ENCODE results near the gene ZMYND8. TPM values are rescaled to one million over a fixed set of nuclear protein-coding genes. Genes with fewer than 3 reads are reported as not detected.

Gene ZMYND8
- total and polyA plus RNA-seq, 2 of the 4 experiments (the other 2 are of a cell fraction) = 24.0 to 28.2 TPM

DNA sequence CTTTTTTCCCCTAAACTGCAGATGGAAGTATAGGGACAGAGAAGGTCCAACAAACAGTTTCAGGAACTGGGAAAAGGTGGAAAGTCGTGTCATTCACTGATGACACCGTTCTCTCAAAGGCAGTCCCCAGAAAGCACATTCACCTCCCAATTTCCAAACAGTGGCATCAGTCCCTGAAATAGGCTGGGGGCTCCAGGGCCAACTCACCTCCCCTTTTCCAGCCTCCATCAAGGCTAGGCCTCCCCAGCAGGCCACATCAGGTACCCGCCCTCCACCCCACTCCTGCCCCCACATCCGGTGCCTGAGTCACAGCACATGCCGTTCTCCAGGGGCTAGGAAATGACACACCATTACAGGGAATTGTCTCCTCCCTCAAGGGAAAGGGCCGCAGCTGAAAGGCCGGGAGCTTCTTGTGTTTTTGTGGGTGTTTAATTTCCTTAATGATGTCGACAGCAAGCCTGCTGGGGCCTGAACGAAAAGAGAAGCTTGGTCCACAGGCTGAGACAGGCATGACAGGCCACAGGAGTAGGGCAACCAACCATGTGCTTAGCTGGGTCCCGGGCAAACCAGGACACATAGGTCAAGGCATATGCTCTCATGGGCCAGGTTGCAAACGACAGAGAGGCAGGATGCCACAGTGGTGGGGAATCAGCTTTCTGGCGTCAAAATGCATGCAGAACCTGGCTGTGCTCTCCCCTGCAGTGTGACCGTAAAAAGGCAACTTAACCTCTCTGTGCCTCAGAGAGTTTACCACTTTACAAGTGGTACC is 39.2 kb downstream of the ZMYND8 start:
- H3K56ac ChIP-seq (ENCODE audit: extremely low read depth, insufficient read depth, low read length) = peak overlapping the region; percentile 97
- ATAC-seq (ENCODE audit: low read depth) (peak; percentile 63), DNase-seq (peak; percentile 98)
- BruUV-seq (replicated peaks) = TSS peak; percentile 12
- peak overlapping the region; percentile 14; the same call in 1 of the 2 replicates for H3K4me2 ChIP-seq (ENCODE audit: low read depth, low read length)
- H3K27ac ChIP-seq (ENCODE audit: insufficient read depth, low read length) = peak overlapping the region; percentile 95
- peak overlapping the region; percentile 99 for H2BK5ac ChIP-seq (ENCODE audit: low read depth, low read length, poor library complexity, severe bottlenecking)
- no peak overlapping the region for H3K4me3 ChIP-seq (ENCODE audit: insufficient read depth, low read depth, low read length)
- H2AFZ ChIP-seq (replicated peaks; ENCODE audit: low read length, poor library complexity) = peak overlapping the region; percentile 37
- CTCF ChIA-PET = interaction anchor here (0.6 to 2.9 kb wide), 5 partner anchors 9 to 67 kb away, joined by 3 to 17 read pairs (median 3); no protein-coding TSS in a partner anchor
- H3K18ac ChIP-seq (ENCODE audit: low read depth, low read length) = peak overlapping the region; percentile 97
- H3K9me1 ChIP-seq (ENCODE audit: insufficient read depth, low read length) = peaks cover 19% of the 10 kb centered on the region
- peak overlapping the region; percentile 98 for H2BK120ac ChIP-seq (ENCODE audit: low read depth, low read length)
- peak overlapping the region; percentile 100 for H2AK5ac ChIP-seq (ENCODE audit: low read depth, low read length)
- peak overlapping the region; percentile 98 for H2BK20ac ChIP-seq (ENCODE audit: low read depth, low read length)
- H3K9me3 ChIP-seq (ENCODE audit: control insufficient read depth, insufficient read depth, low read length) = no peaks in the 10 kb centered on the region
- POLR2A ChIA-PET (ENCODE audit: unreplicated experiment) = interaction anchor here (0.7 to 2.0 kb wide), 6 partner anchors 9 to 103 kb away, joined by 3 to 27 read pairs (median 3); partner anchors contain the start of gene ZMYND8
- H4K91ac ChIP-seq (ENCODE audit: insufficient read depth, low read depth, low read length) = peak overlapping the region; percentile 100
- peaks cover 36 to 78% of the 10 kb centered on the region in 2 experiments for H3K79me1 ChIP-seq (ENCODE audit: low read depth in 1 of 2, low read length in 2 of 2)
- H3K23ac ChIP-seq (ENCODE audit: low read depth, low read length) = peak overlapping the region; percentile 100
- dilution Hi-C loops (cut with HindIII; ENCODE audit: low sequenced_read_pairs, unreplicated experiment) (no loop called here), intact Hi-C loops (cut with micrococcal nuclease) (loop anchor here (5.0 kb wide), 1 partner anchor 45 kb away; no protein-coding TSS in a partner anchor), in situ Hi-C loops (cut with MboI; ENCODE audit: low sequenced_read_pairs) (no loop called here)
- peak overlapping the region; percentile 88 for H3K9ac ChIP-seq (ENCODE audit: low read depth, low read length)
- 14% methylated on average over 7 of the region's 13 CpGs; no CpG with 5 or more reads in 1 of the 2 experiments for WGBS, 2 experiments (ENCODE audit: extremely low coverage in 2 of 2, insufficient read length in 1 of 2)
- H3K4me1 ChIP-seq (ENCODE audit: control insufficient read depth, insufficient read depth, low read length) = peaks cover 46% of the 10 kb centered on the region
- no peaks in the 10 kb centered on the region for H3K27me3 ChIP-seq (ENCODE audit: control insufficient read depth, insufficient read depth, low read length)
- H4K8ac ChIP-seq (ENCODE audit: low read depth in 2 of 2, low read length in 2 of 2) = peak overlapping the region; percentile 96 to 99
- H3K4ac ChIP-seq (ENCODE audit: low read depth, low read length) = peak overlapping the region; percentile 99
- H2AK9ac ChIP-seq (replicated peaks; ENCODE audit: low read depth, low read length, poor library complexity) = peak overlapping the region; percentile 96
- H4K20me1 ChIP-seq (ENCODE audit: insufficient read depth, low read length) = no peaks in the 10 kb centered on the region
- no peaks in the 10 kb centered on the region for H3K36me3 ChIP-seq (ENCODE audit: control insufficient read depth, insufficient read depth, low read length)
- H2BK15ac ChIP-seq (ENCODE audit: low read depth, low read length) = peak overlapping the region; percentile 97
- peak overlapping the region; percentile 98 for H3K14ac ChIP-seq (replicated peaks; ENCODE audit: low read depth, low read length)
- peak overlapping the region; percentile 99 for H4K5ac ChIP-seq (ENCODE audit: low read depth, low read length)
- TF ChIP-seq MXI1 (IDR thresholded peaks at IDR 0.05; ENCODE audit: borderline replicate concordance, low read depth, low read length) (no peak), USF2 (IDR thresholded peaks at IDR 0.05; ENCODE audit: low read depth, low read length) (peak; percentile 34), RCOR1 (IDR thresholded peaks at IDR 0.05; ENCODE audit: insufficient replicate concordance, low read length) (no peak), NFE2L2 (IDR thresholded peaks at IDR 0.05; ENCODE audit: low read depth, low read length) (peak; percentile 61), BHLHE40 (IDR thresholded peaks at IDR 0.05; ENCODE audit: low read depth, low read length) (peak; percentile 91), SMC3 (IDR thresholded peaks at IDR 0.05; ENCODE audit: low read depth, low read length) (peak; percentile 24; the same call in 1 of the 2 replicates), RAD21 (IDR thresholded peaks at IDR 0.05; ENCODE audit: low read length) (peak; percentile 14; the same call in 1 of the 2 replicates), RFX5 (IDR thresholded peaks at IDR 0.05; ENCODE audit: low read depth, low read length) (no peak), FOS (IDR thresholded peaks at IDR 0.05; ENCODE audit: low read depth, low read length) (peak; percentile 96), MAZ (IDR thresholded peaks at IDR 0.05; ENCODE audit: borderline replicate concordance, low read depth, low read length) (peak; percentile 99), MAFK (IDR thresholded peaks at IDR 0.05; ENCODE audit: low read depth, low read length) (no peak)
- TF ChIP-seq, protein P1, sequence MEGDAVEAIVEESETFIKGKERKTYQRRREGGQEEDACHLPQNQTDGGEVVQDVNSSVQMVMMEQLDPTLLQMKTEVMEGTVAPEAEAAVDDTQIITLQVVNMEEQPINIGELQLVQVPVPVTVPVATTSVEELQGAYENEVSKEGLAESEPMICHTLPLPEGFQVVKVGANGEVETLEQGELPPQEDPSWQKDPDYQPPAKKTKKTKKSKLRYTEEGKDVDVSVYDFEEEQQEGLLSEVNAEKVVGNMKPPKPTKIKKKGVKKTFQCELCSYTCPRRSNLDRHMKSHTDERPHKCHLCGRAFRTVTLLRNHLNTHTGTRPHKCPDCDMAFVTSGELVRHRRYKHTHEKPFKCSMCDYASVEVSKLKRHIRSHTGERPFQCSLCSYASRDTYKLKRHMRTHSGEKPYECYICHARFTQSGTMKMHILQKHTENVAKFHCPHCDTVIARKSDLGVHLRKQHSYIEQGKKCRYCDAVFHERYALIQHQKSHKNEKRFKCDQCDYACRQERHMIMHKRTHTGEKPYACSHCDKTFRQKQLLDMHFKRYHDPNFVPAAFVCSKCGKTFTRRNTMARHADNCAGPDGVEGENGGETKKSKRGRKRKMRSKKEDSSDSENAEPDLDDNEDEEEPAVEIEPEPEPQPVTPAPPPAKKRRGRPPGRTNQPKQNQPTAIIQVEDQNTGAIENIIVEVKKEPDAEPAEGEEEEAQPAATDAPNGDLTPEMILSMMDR (conservative IDR thresholded peaks at IDR 0.05; ENCODE audit: low read depth, low read length) = no peak
- TF ChIP-seq, protein P2, sequence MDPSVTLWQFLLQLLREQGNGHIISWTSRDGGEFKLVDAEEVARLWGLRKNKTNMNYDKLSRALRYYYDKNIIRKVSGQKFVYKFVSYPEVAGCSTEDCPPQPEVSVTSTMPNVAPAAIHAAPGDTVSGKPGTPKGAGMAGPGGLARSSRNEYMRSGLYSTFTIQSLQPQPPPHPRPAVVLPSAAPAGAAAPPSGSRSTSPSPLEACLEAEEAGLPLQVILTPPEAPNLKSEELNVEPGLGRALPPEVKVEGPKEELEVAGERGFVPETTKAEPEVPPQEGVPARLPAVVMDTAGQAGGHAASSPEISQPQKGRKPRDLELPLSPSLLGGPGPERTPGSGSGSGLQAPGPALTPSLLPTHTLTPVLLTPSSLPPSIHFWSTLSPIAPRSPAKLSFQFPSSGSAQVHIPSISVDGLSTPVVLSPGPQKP (IDR thresholded peaks at IDR 0.05; ENCODE audit: borderline replicate concordance, low read depth, low read length) = no peak

All from IMR-90 (cell line).